Measurements from ENCODE around the gene DTWD1.
"Not testable (repeated sequence)": the region's sequence is repeated elsewhere in the genome, so short reads cannot be mapped to it uniquely, and the experiment has no call there.

The DTWD1 gene

DNA sequence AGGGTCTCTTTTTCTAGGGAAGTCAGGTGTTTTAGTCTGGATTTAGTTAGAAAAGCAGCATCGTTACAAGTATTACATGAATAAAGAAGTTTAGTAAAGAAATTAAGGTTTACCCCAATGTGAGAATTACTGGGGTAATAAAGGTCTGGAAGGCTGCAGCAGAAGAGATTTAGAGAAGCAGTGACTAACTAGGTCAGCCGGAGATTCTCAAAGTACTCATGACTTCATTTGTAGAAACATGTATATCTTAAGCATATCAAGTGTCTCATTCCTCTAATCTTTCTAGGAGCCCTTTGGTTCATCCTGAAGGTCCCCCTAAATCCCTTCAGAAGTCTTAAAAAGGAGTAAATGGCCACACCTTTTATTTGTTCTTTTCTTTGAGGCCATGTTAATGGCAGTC lies 26.0 kb downstream of the DTWD1 start:
- DNase-seq, result no peak

DNA sequence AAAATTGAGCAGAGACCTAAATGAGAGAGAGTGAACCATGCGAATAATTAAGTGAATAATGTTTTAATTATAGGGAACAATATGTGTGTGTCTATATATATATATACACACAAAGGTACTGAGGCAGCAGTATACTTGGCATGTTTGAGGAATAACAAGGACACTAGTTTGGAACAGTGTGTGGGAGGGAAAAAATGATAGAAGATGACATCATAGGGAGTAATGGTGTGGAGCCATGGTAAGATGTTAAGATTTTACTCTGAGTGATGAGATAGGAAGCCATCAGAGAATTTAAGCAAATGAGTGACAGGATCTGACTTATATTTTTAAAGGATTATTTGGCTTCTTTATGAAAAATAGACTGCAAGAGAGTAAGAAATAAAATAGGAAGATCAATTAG lies 29.1 kb downstream of the DTWD1 start:
- DNase-seq, result no peak

DNA sequence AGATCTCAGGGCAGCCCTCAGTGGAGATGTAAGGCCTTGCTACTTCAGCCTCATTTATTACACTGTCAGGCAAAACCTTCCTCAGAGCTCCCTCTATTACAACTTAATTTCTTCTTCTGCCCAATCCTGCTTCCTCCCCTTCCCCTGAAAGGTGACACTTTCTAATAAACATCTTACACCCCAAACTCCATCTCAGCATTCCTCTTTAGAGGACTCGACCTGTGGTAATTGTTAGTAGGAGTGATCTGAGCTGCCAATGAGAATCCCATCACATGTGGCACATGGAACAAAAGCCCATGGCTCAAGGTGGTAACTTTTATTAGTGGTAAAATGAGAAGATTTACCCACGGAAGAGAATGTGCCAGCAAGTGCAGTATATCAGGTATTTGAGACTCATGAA lies 29.8 kb downstream of the DTWD1 start:
- DNase-seq, result no peak

DNA sequence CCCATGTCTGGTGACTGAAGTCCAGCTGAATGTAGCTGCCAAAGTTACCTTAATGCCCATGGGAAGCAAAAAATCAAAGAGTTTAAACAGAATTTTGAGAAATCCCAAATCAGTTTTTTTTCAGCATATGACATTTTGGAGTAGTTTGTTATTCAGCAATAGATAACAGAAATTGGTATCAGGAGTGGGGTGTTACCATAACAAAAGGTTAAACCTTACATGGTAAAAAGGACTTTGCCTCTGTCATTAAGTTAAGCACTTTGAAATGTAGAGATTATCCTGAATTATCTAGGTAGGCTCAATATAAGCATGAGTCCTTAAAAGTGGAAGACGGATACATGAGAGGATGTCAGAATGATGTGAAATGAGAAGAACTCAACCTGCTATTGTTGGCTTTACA lies 32.1 kb downstream of the DTWD1 start:
- no peak for DNase-seq

DNA sequence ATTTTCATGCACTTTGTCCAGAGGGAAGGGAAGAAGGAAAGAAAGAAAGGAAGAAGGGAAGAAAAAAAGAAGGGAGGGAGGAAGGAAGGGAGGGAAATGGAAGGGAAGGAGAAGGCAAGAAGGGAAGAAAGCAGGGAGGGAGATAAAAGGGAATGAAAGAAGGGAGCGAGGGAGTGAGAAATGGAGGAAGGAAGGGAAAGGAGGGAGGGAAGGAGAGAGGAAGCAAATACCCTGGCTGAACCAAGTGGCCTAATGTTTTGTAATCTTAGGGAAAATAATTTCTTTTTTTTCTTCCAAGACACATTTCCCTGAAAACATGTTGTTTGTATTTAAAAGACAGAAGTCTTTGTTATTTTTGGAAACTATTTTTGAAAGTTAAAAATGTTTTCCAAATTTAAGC lies 35.9 kb downstream of the DTWD1 start:
- DNase-seq, result no peak

DNA sequence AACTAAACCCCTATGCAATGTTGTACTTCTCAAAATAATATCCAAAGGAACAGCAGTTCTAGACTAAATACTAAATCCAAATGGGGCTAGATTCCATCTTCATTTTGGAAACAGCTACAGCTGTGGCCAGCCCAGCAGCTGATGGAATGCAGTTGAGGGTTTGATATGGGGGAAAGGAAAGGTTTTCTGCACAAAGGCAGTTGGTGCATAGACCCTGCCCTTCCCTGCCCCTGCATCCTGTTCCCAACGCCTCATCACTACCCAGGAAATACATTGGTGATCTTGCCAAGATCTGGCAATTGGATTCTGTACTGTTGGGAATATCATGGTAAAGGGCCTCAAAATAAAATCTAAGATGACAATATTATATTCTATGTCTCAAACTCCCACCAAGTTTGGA lies 43.9 kb downstream of the DTWD1 start:
- DNase-seq, result no peak

DNA sequence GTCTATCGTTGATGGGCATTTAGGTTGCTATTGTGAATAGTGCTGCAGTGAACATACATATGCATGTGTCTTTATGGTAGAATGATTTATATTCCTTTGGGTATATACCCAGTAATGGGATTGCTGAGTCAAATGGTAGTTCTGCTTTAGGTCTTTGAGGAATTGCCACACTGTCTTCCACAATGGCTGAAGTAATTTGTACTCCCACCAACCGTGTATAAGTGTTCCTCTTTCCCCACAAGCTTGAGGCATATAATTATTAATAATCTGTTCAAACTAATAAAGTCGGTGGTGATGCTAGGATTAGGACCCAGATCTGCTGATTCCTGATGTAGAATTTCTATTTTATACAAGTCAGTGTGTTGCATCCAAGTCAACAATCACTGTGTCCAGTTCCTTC lies 45.6 kb downstream of the DTWD1 start:
- not testable (repeated sequence) for DNase-seq

DNA sequence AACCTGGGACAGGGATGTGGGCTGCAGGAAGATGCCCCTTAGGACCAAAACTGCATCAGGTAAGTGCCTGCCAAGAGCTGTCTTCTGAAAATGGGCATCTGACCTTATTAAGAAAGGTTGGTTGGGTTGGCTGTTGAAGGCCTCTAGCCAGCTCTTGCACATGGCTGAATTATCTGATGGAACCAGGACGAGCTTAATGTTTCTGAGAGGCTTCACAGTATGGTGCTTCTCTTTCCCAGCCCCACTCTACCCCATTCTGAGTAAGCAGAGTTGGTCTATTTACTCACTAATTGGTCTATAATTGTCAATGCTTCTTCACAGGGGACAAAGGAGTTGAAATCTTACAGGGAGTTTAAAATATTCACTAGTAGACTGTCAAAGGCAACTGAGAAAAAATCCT lies 48.4 kb downstream of the DTWD1 start:
- DNase-seq, result no peak

DNA sequence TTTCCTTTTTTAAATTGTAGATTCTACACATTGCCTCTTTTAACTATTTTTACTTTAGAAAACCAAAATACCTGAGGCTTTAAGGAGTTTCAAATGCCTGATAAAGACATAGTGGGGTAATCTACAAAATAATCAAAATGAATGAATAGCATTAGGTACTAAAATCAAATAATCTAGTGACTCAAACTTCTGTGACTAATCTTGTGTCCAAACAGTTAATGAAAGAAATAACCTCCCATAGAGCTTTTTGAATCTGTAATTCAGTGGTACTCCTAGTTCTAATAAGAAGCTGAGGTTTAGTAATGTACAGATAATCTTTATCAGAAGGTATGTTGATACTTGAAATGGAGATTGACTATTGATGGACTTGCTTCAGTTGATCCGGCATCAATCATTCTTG lies 53.0 kb downstream of the DTWD1 start:
- no peak for DNase-seq

DNA sequence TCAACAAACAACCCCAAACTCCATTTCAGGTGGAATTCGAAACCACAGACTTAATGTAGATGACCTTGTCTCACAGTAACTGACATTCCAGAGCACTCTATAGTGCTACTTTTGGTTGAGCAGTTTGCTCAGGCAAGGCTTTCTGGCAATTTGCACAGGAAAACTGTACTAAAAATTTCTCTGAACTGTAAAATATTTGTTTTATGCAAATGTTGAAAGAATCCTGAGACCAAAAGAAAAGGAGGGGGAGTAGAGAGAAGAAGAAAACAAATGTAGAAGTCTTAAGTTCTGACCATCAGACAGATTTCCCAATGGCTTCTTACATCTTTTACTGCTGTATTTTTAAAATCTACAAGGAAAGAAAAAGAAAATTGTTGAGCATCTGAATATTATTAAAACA lies 53.5 kb downstream of the DTWD1 start:
- DNase-seq, result no peak

DNA sequence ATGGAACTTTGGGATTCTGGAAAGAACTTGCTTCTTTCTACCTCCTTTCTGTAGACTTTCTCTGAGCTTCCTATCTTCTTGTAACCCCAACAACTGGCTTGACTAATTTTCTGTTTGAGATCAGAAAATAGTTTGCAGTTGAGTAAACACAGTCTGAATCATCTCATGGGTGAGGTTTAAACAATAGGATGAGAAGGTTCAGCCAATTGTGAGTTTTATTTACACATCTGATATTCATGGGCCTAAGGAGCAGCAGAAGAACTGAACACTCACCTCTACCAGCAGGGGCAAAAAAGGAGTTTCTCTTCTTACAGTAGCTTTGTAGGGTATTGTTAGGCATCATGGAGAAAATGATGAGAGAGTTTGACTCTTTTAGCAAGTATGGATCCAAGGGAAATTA lies 54.2 kb downstream of the DTWD1 start:
- no peak for DNase-seq

DNA sequence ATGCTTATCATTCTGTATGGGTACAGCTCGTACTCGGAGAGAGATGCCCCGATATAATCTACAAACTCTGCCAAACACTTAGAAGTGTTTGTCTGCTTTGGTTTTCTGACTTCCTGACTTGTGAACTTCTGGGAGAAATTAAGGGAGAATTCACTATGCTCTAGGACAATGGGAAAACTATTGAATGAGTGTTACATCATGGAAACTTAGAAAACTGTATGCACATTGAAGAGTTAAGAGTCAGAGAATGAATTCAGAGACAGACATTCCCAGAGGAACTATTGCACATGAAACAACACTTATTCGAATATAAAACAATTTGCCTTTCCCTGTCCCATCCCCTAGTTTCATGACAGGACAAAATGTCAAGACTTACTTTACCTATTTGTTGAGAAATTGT lies 57.8 kb downstream of the DTWD1 start:
- no peak for DNase-seq

DNA sequence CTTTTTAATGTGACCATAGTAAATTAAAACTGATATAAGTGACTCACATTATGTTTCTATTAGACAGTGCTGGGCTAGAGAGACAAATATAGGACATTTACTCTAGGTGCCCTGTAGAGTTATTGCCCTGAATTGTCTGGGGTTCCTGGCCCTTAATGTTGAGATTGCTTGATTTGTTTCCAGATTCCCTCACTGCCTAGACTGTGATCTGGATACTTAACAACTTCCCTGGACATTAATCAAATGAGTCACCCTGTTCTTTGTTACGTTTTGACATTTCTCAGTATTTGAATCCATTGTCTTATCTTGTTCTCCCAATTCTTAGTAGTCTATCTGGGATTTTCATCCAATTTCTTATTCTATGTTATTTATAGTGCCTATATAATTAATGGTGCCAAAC lies 65.8 kb downstream of the DTWD1 start:
- no peak for DNase-seq

DNA sequence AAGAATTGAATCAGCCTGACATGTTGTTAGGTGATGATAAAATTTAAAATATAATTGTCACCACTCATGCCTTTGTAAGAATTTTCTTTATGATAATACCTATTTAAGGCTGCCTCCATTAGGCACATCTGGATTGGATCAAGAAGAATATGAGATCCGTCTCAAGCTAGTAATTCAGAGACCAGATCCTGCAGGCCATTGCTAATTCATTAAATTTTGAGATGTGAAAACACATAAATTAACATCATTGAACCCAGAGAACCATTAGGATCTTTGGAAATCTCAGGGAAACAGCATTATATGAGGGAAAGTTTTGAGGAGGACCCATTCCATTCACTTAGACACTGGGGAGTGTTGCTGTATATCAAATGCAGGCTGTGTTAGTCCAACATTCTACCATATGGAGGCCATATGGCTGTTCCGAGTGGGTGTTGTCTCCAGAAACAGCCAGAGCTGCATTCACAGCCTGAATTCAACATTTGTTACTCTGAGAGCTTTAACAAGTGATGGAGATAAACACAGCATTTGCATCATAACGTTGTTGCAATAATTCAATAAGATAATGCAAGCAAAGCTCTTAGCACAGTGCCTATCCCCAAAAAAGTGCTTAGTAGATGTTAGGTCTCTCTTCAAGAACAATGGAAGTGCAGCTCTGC lies 67.4 kb downstream of the DTWD1 start:
- no peak for DNase-seq

DNA sequence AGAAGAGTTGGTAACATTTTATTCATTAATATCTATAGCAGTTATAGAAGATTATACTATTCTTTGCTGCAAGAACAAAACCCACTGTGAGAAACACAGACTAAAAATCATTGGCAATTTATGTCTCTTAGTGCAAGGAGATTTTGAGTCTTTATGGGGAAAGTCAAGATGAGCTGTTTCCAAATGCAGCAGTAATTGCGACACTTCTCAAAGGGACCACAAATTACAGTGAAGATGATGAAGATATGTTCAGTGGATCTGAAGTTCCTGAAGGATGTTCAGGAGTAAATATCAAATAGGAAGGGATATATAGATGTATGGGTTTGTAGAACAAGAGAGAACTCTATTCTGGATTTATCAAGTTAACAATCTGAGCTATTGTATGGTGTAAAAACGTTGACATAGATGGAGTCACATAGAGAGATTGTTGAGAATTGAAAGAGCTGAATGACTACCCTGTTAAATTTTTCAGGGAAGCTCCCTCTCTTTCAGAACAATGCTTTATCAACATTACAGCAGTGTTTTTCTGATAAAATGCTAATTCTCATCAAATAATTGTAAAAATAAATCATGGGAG lies 71.8 kb downstream of the DTWD1 start:
- no peak for DNase-seq

DNA sequence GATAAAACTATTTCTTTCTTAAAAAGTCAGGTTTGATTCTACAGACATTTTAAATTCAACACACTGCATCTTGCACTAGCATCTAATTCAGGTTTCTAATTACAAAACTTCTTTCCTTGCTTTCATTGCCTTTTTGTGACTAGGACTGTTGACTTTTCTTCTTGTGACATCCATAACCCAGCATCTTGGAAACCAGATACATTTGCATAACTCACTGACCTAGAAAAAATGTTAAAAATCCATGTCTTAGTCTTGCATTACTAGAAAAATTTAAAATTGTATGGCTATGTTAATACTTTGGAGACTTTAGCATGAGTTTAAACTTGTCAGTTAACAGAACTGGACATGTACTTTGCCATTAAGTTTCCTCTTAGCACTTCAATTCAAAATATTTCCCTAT lies 72.7 kb downstream of the DTWD1 start:
- DNase-seq, result no peak

DNA sequence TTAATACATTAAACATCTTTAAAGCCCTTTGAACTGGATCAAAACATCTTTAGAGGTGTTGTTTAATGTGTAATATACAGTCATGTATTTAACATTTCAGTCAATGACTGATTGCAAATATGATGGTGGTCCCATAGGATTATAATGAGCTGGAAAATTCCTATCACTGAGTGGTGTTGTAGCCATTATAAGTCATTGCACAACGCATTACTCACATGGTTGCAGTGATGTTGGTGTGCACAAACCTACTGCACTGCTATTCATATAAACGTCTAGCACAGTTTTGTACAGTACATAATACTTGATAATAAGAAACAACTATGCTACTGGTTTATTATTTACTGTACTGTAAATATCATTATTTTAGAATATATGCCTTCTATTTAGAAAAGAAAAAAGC lies 75.6 kb downstream of the DTWD1 start:
- DNase-seq, result no peak

DNA sequence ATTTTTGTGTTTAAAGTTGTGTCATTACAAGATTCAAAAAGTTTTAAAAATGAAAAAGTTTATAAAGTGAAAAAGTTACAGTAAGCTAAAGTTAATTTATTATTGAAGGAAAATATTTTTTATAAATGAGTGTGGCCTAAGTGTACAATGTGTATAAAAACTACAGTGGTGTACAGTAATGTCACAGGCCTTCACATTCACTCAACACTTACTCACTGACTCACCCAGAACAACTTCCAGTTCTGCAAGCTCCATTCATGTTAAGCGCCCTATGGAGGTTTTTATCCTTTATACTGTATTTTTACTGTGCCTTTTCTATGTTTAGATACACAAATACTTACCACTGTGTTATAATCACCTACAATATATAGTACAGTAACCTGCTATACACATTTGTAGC lies 76.3 kb downstream of the DTWD1 start:
- no peak for DNase-seq

DNA sequence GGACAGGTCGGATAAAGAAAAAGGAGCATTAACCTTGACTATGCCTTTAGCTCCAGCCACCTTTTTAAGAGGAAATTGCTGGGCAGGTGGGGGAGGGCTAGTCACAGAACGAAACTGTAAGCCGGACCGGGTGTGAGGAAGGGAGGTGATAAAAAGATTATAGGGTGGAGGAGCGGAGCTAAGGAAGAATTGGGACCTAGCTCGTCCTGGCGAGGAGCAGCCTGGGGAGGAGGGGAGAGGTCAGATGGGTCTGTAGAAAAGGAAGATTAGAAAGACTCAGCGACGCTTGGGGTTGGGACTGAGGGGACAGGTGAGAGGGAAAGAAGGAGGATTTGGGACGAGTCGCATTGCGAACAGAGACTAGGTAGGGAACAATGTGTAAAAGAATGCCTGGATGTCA lies 82.1 kb downstream of the DTWD1 start:
- DNase-seq, result not testable (repeated sequence)

Data from NCI-H2081 treated with DMSO at 0.1 percent for 48 hours (cell line).